HepG2 (cell line): Measurements from ENCODE around the gene CELSR2. TPM values are rescaled to one million over a fixed set of nuclear protein-coding genes. Genes with fewer than 3 reads are reported as not detected.

Source experiments
- ATF7-NPFF ChIP-seq: sonication (generic); formaldehyde crosslinking; IDR thresholded peaks from 2 replicates; pipeline ENCODE4 v1.8.1; 2023; ENCODE audit warnings: mild to moderate bottlenecking, low read depth, missing genetic modification reagents, moderate library complexity
- FOXA3 ChIP-seq: IDR thresholded peaks from 2 replicates; pipeline ENCODE4 v1.6.1; 2016; ENCODE audit warnings: missing genetic modification reagents, missing compliant biosample characterization
- IRF2 ChIP-seq: IDR thresholded peaks from 2 replicates; pipeline ENCODE4 v1.6.1; 2018; ENCODE audit warnings: missing genetic modification reagents, missing compliant biosample characterization
- NFYC ChIP-seq: IDR thresholded peaks from 2 replicates; pipeline ENCODE4 v1.6.1; 2016; ENCODE audit warnings: missing genetic modification reagents, missing compliant biosample characterization
- POLR2AphosphoS2 ChIP-seq: IDR thresholded peaks from 2 replicates; pipeline ENCODE4 v1.6.1; 2011; ENCODE audit warnings: low read depth, low read length, improper control_type of control experiment
- RBFOX2 ChIP-seq: fragments of 200-400 bp; formaldehyde crosslinking; IDR thresholded peaks from 2 replicates; pipeline ENCODE4 v1.6.1; 2017; ENCODE audit warnings: low read depth, mild to moderate bottlenecking, low read length
- RXRB ChIP-seq: IDR thresholded peaks from 2 replicates; pipeline ENCODE4 v1.6.1; 2016; ENCODE audit warnings: borderline replicate concordance, missing genetic modification reagents, missing compliant biosample characterization
- ZNF326 ChIP-seq: sonication (generic); formaldehyde crosslinking; IDR thresholded peaks from 2 replicates; pipeline ENCODE4 v1.4.0; 2020; ENCODE audit warnings: missing genetic modification reagents, borderline replicate concordance
- ZNF7 ChIP-seq: IDR thresholded peaks from 2 replicates; pipeline ENCODE4 v1.6.1; 2016; ENCODE audit warnings: missing biosample characterization, missing genetic modification reagents
- polyA plus RNA-seq, 8 experiments: library from polyadenylated mRNA; depleted of rRNA in 3 of 8; stranded (reverse) in 7 of 8; unstranded in 1 of 8; fragments of >200 nt; fragmentation: Illumina TruSeq in 4 of 8; extraction: Trizol in 4 of 8; gene quantifications; 2 replicates each; pipeline versions ENCODE4 v1.2.1 to v1.2.3, GENCODE V29; 2011 to 2016; ENCODE audit warnings: low read depth in 4 of 8, missing spikeins in 1 of 8, mixed read lengths in 1 of 8; ENCODE audit not compliant: insufficient read depth in 1 of 8
- total RNA-seq, 5 experiments: library from RNA; depleted of rRNA; stranded (reverse); fragments of >200 nt; fragmentation: Illumina TruSeq; extraction: Trizol; gene quantifications; 2 replicates each; pipeline ENCODE4 v1.2.3, GENCODE V29; 2016; ENCODE audit warnings: low read depth in 1 of 5
- TF ChIP-seq, protein P1 (sequence below): sonication (generic); formaldehyde crosslinking; IDR thresholded peaks from 2 replicates; pipeline ENCODE4; 2020; ENCODE audit warnings: missing genetic modification reagents, mild to moderate bottlenecking, borderline replicate concordance
- TF ChIP-seq, protein P2 (sequence below), 2 experiments: sonication (generic) in 1 of 2; formaldehyde crosslinking in 1 of 2; IDR thresholded peaks; 2 replicates each; pipeline versions ENCODE4 v1.4.0 to v1.6.1; 2018 to 2020; ENCODE audit warnings: missing genetic modification reagents in 2 of 2, borderline replicate concordance in 1 of 2, low read depth in 1 of 2, mild to moderate bottlenecking in 1 of 2, missing biosample characterization in 1 of 2
- TF ChIP-seq, protein P3 (sequence below): sonication (generic); formaldehyde crosslinking; IDR thresholded peaks from 2 replicates; pipeline ENCODE4 v1.4.0; 2020; ENCODE audit warnings: missing genetic modification reagents, mild to moderate bottlenecking, borderline replicate concordance
- TF ChIP-seq, protein P4 (sequence below): sonication (generic); formaldehyde crosslinking; conservative IDR thresholded peaks from 2 replicates; pipeline ENCODE4 v1.4.0; 2020; ENCODE audit warnings: mild to moderate bottlenecking, missing genetic modification reagents, moderate library complexity
- TF ChIP-seq, protein P5 (sequence below): IDR thresholded peaks from 2 replicates; pipeline ENCODE4 v1.6.1; 2016; ENCODE audit warnings: missing biosample characterization, missing genetic modification reagents, low read depth
- TF ChIP-seq, protein P6 (sequence below): sonication (generic); formaldehyde crosslinking; conservative IDR thresholded peaks from 2 replicates; pipeline ENCODE4 v1.8.1; 2023; ENCODE audit warnings: missing genetic modification reagents

Gene CELSR2
- total and polyA plus RNA-seq, 2 of the 13 experiments (the other 11 are each of a cell fraction or from before 2014, with no cell fraction given), result 4.0 to 6.6 TPM

DNA sequence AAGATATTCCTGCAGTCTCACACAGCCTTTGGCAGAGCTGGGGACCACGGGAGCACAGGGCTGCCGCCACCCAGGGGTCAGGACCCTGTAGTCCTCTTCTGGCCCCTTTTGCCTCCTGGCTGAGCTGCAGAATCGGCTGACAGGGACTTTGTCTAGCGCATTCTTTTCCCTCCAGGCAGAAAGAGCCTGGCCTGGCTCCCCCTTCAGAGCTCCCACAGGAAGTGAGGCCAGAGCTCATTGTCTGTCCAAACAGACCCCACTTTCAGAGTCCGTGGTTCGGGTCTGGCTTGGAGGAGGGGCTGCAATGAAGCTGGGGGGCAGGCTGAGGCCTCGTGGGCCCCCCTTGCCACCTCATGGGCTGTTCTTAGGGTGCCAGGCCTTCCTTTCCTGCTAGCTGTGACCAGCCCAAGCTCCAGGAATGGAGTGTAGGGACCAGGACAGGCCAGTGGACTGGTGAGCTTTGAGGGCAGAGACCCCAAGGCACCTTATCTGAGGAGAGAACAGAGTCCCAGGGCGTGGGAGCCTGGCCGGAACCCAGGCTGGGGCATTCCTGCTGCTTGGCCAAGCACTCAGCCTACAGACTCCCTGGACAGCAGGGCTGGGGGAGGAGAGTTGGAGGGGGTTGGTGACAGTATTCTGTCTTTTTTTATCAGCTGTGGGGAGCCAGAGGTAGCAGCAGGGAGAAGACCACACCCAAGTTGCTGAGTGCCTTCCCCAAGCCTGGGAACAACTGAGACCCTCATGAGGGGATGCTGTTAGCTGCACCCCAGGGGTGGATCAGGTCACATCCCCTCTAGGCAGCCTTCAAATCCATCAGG lies 4.7 kb downstream of the CELSR2 start (continued):
- TF ChIP-seq ZNF326 (CRISPR knock-in tag) (no peak), RXRB (CRISPR knock-in tag) (no peak; the same call in 1 of the 2 replicates), ZNF7 (CRISPR knock-in tag) (no peak), ATF7-NPFF (CRISPR knock-in tag) (no peak), NFYC (CRISPR knock-in tag) (no peak), FOXA3 (no peak), RBFOX2 (no peak), POLR2AphosphoS2 (no peak), IRF2 (CRISPR knock-in tag) (0 out of 2 replicates have a peak, but pooled peaks have one; percentile 20)
- TF ChIP-seq, protein P1, sequence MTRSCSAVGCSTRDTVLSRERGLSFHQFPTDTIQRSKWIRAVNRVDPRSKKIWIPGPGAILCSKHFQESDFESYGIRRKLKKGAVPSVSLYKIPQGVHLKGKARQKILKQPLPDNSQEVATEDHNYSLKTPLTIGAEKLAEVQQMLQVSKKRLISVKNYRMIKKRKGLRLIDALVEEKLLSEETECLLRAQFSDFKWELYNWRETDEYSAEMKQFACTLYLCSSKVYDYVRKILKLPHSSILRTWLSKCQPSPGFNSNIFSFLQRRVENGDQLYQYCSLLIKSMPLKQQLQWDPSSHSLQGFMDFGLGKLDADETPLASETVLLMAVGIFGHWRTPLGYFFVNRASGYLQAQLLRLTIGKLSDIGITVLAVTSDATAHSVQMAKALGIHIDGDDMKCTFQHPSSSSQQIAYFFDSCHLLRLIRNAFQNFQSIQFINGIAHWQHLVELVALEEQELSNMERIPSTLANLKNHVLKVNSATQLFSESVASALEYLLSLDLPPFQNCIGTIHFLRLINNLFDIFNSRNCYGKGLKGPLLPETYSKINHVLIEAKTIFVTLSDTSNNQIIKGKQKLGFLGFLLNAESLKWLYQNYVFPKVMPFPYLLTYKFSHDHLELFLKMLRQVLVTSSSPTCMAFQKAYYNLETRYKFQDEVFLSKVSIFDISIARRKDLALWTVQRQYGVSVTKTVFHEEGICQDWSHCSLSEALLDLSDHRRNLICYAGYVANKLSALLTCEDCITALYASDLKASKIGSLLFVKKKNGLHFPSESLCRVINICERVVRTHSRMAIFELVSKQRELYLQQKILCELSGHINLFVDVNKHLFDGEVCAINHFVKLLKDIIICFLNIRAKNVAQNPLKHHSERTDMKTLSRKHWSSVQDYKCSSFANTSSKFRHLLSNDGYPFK (CRISPR knock-in tag), result 0 out of 2 replicates have a peak, but pooled peaks have one; percentile 29
- TF ChIP-seq, protein P2, sequence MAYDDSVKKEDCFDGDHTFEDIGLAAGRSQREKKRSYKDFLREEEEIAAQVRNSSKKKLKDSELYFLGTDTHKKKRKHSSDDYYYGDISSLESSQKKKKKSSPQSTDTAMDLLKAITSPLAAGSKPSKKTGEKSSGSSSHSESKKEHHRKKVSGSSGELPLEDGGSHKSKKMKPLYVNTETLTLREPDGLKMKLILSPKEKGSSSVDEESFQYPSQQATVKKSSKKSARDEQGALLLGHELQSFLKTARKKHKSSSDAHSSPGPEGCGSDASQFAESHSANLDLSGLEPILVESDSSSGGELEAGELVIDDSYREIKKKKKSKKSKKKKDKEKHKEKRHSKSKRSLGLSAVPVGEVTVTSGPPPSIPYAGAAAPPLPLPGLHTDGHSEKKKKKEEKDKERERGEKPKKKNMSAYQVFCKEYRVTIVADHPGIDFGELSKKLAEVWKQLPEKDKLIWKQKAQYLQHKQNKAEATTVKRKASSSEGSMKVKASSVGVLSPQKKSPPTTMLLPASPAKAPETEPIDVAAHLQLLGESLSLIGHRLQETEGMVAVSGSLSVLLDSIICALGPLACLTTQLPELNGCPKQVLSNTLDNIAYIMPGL (CRISPR knock-in tag; IDR thresholded peaks at IDR 0.05; ENCODE audit: borderline replicate concordance in 1 of 2, low read depth in 1 of 2), result 0 out of 4 replicates have a peak, but pooled peaks of 1 of the 2 experiments have one; percentile 43
- TF ChIP-seq, protein P3, sequence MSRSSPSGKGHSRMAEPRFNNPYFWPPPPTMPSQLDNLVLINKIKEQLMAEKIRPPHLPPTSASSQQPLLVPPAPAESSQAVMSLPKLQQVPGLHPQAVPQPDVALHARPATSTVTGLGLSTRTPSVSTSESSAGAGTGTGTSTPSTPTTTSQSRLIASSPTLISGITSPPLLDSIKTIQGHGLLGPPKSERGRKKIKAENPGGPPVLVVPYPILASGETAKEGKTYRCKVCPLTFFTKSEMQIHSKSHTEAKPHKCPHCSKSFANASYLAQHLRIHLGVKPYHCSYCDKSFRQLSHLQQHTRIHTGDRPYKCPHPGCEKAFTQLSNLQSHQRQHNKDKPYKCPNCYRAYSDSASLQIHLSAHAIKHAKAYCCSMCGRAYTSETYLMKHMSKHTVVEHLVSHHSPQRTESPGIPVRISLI (CRISPR knock-in tag), result no peak
- TF ChIP-seq, protein P4, sequence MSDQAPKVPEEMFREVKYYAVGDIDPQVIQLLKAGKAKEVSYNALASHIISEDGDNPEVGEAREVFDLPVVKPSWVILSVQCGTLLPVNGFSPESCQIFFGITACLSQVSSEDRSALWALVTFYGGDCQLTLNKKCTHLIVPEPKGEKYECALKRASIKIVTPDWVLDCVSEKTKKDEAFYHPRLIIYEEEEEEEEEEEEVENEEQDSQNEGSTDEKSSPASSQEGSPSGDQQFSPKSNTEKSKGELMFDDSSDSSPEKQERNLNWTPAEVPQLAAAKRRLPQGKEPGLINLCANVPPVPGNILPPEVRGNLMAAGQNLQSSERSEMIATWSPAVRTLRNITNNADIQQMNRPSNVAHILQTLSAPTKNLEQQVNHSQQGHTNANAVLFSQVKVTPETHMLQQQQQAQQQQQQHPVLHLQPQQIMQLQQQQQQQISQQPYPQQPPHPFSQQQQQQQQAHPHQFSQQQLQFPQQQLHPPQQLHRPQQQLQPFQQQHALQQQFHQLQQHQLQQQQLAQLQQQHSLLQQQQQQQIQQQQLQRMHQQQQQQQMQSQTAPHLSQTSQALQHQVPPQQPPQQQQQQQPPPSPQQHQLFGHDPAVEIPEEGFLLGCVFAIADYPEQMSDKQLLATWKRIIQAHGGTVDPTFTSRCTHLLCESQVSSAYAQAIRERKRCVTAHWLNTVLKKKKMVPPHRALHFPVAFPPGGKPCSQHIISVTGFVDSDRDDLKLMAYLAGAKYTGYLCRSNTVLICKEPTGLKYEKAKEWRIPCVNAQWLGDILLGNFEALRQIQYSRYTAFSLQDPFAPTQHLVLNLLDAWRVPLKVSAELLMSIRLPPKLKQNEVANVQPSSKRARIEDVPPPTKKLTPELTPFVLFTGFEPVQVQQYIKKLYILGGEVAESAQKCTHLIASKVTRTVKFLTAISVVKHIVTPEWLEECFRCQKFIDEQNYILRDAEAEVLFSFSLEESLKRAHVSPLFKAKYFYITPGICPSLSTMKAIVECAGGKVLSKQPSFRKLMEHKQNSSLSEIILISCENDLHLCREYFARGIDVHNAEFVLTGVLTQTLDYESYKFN (CRISPR knock-in tag), result peak; percentile 88
- TF ChIP-seq, protein P5, sequence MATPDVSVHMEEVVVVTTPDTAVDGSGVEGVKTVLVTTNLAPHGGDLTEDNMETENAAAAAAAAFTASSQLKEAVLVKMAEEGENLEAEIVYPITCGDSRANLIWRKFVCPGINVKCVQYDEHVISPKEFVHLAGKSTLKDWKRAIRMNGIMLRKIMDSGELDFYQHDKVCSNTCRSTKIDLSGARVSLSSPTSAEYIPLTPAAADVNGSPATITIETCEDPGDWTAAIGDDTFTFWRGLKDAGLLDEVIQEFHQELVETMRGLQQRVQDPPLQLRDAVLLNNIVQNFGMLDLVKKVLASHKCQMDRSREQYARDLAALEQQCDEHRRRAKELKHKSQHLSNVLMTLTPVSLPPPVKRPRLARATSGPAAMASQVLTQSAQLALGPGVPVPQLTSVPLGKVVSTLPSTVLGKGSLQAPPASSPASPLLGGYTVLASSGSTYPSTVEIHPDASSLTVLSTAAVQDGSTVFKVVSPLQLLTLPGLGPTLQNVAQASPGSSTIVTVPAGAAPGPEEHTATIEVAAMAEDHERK (CRISPR knock-in tag), result no peak
- TF ChIP-seq, protein P6, sequence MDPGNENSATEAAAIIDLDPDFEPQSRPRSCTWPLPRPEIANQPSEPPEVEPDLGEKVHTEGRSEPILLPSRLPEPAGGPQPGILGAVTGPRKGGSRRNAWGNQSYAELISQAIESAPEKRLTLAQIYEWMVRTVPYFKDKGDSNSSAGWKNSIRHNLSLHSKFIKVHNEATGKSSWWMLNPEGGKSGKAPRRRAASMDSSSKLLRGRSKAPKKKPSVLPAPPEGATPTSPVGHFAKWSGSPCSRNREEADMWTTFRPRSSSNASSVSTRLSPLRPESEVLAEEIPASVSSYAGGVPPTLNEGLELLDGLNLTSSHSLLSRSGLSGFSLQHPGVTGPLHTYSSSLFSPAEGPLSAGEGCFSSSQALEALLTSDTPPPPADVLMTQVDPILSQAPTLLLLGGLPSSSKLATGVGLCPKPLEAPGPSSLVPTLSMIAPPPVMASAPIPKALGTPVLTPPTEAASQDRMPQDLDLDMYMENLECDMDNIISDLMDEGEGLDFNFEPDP (CRISPR knock-in tag), result no peak
